SK-N-SH (cell line): ENCODE measurements around the gene KIAA2012. TPM values are rescaled to one million over a fixed set of nuclear protein-coding genes. Genes with fewer than 3 reads are reported as not detected.

ENCODE experiments used
- CTCF ChIA-PET: fragments of 300-600, 350-600 bp; formaldehyde crosslinking; extraction: SDS; loops from one replicate; lab custom pipeline; 2021; lab: Yijun Ruan, JAX
- POLR2A ChIA-PET: fragments of 350-600 bp; sonication (Branson Sonifier 250); formaldehyde crosslinking; extraction: SDS; loops from one replicate; lab custom pipeline; 2020; ENCODE audit warnings: antibody characterized with exemption, inconsistent platforms; lab: Yijun Ruan, JAX
- DNase-seq: peaks from one replicate; pipeline ENCODE4 v3.0.0; 2012
- H2AFZ ChIP-seq: fragments of 200-600 bp; sonication (generic); 2 replicates; pipeline ENCODE4 v1.8.1; 2016; ENCODE audit warnings: antibody characterized with exemption, mild to moderate bottlenecking, low read depth
- H3F3A ChIP-seq: fragments of 200-600 bp; sonication (generic); replicated peaks from 2 replicates; pipeline ENCODE3; 2016; ENCODE audit warnings: antibody characterized with exemption, mild to moderate bottlenecking; ENCODE audit not compliant: insufficient read depth
- H3K27ac ChIP-seq, 2 experiments: fragments of 200-500 bp in 1 of 2; fragments of 200-600 bp in 1 of 2; sonication (Bioruptor generic) in 1 of 2; sonication (generic), shearing (Covaris generic) in 1 of 2; 2 replicates each; pipeline versions ENCODE4 v1.5.1 to v1.6.1; 2014 to 2016; ENCODE audit warnings: low read depth in 2 of 2, inconsistent platforms in 1 of 2, low read length in 1 of 2, mild to moderate bottlenecking in 1 of 2, mixed read lengths in 1 of 2
- H3K27me3 ChIP-seq: fragments of 200-600 bp; sonication (generic), shearing (Covaris generic); 2 replicates; pipeline ENCODE4 v1.6.1; 2016; ENCODE audit warnings: mixed run types; ENCODE audit not compliant: insufficient read depth
- H3K36me3 ChIP-seq, 2 experiments: fragments of 200-500 bp in 1 of 2; fragments of 200-600 bp in 1 of 2; sonication (Bioruptor generic) in 1 of 2; sonication (generic) in 1 of 2; replicated peaks in 1 of 2; 2 replicates each; pipeline versions ENCODE3 to v1.5.1; 2014 to 2016; ENCODE audit warnings: low read length in 1 of 2, mild to moderate bottlenecking in 1 of 2; ENCODE audit not compliant: insufficient read depth in 2 of 2, control insufficient read depth in 1 of 2
- H3K4me1 ChIP-seq, 2 experiments: fragments of 200-500 bp in 1 of 2; fragments of 200-600 bp in 1 of 2; sonication (Bioruptor generic) in 1 of 2; sonication (generic), shearing (Covaris generic) in 1 of 2; 2 replicates each; pipeline versions ENCODE4 v1.5.1 to v1.6.1; 2014 to 2016; ENCODE audit warnings: low read depth in 1 of 2, low read length in 1 of 2, mixed run types in 1 of 2; ENCODE audit not compliant: insufficient read depth in 2 of 2, control insufficient read depth in 1 of 2
- H3K4me2 ChIP-seq: fragments of 200-600 bp; sonication (generic), shearing (Covaris generic); 2 replicates; pipeline ENCODE4 v1.6.1; 2017; ENCODE audit warnings: mixed run types
- H3K4me3 ChIP-seq, 2 experiments: fragments of 200-500 bp in 1 of 2; fragments of 200-600 bp in 1 of 2; sonication (Bioruptor generic) in 1 of 2; sonication (generic), shearing (Covaris generic) in 1 of 2; 2 replicates each; pipeline versions ENCODE4 v1.5.1 to v1.8.1; 2014 to 2016; ENCODE audit warnings: low read depth in 2 of 2, inconsistent platforms in 1 of 2, low read length in 1 of 2, mild to moderate bottlenecking in 1 of 2, mixed read lengths in 1 of 2, moderate library complexity in 1 of 2
- H3K79me2 ChIP-seq: fragments of 200-600 bp; sonication (generic); 2 replicates; pipeline ENCODE4 v1.8.1; 2017; ENCODE audit warnings: mild to moderate bottlenecking; ENCODE audit not compliant: insufficient read depth
- H3K9ac ChIP-seq: fragments of 200-600 bp; sonication (generic); 2 replicates; pipeline ENCODE4 v1.6.1; 2017; ENCODE audit warnings: mixed run types
- H3K9me2 ChIP-seq: fragments of 200-600 bp; sonication (generic); 2 replicates; pipeline ENCODE4 v1.6.1; 2017; ENCODE audit warnings: mixed run types
- H3K9me3 ChIP-seq: fragments of 200-600 bp; sonication (generic); 2 replicates; pipeline ENCODE4 v1.6.1; 2017; ENCODE audit warnings: mixed run types, mild to moderate bottlenecking, moderate library complexity
- H4K20me1 ChIP-seq: fragments of 200-600 bp; sonication (generic); 2 replicates; pipeline ENCODE4 v1.6.1; 2017; ENCODE audit warnings: mild to moderate bottlenecking, mixed run types; ENCODE audit not compliant: insufficient read depth
- ELF1 ChIP-seq: IDR thresholded peaks from 2 replicates; pipeline ENCODE4 v1.4.0; 2012
- FOSL2 ChIP-seq: IDR thresholded peaks from 2 replicates; pipeline ENCODE4 v1.4.0; 2012; ENCODE audit warnings: low read depth, mild to moderate bottlenecking, moderate library complexity, borderline replicate concordance
- FOXM1 ChIP-seq: IDR thresholded peaks from 2 replicates; pipeline ENCODE4 v1.4.0; 2012; ENCODE audit warnings: low read depth, mild to moderate bottlenecking
- GATA2 ChIP-seq: sonication (generic); formaldehyde crosslinking; IDR thresholded peaks from 2 replicates; pipeline ENCODE4 v1.5.0; 2020; ENCODE audit warnings: mild to moderate bottlenecking, missing genetic modification reagents
- MEF2A ChIP-seq: IDR thresholded peaks from 2 replicates; pipeline ENCODE4 v1.4.0; 2012; ENCODE audit warnings: low read depth, borderline replicate concordance
- MXI1 ChIP-seq: IDR thresholded peaks from 2 replicates; pipeline ENCODE4 v1.6.1; 2012; ENCODE audit warnings: mild to moderate bottlenecking, low read depth, low read length, improper control_type of control experiment
- RFX5 ChIP-seq: IDR thresholded peaks from 2 replicates; pipeline ENCODE4 v1.6.1; 2012; ENCODE audit warnings: mild to moderate bottlenecking, improper control_type of control experiment, low read length
- RXRA ChIP-seq: IDR thresholded peaks from 2 replicates; pipeline ENCODE4 v1.4.0; 2012; ENCODE audit warnings: low read depth, mild to moderate bottlenecking, borderline replicate concordance
- TAF1 ChIP-seq: IDR thresholded peaks from 2 replicates; pipeline ENCODE4 v1.6.1; 2012; ENCODE audit warnings: low read depth, mild to moderate bottlenecking, low read length, moderate library complexity, borderline replicate concordance
- TCF12 ChIP-seq: IDR thresholded peaks from 2 replicates; pipeline ENCODE4 v1.4.0; 2012
- TEAD4 ChIP-seq: IDR thresholded peaks from 2 replicates; pipeline ENCODE4 v1.4.0; 2012; ENCODE audit warnings: mild to moderate bottlenecking, borderline replicate concordance; ENCODE audit not compliant: insufficient read depth
- WGBS: methylation state at CpG from one replicate; pipeline ENCODE4 v1.1.6; 2017; ENCODE audit warnings: low lambda C conversion rate; 5-methylcytosine and 5-hydroxymethylcytosine counted together
- polyA plus RNA-seq, 3 experiments: library from polyadenylated mRNA; depleted of rRNA; stranded (reverse); fragments of >200 nt; gene quantifications; 2 replicates each; pipeline ENCODE4 v1.2.3, GENCODE V29; 2012
- TF ChIP-seq, protein P1 (sequence below): fragments of 150-350 bp; IDR thresholded peaks from 2 replicates; pipeline ENCODE4 v1.6.1; 2017; ENCODE audit warnings: antibody characterized with exemption, low read length, low read depth, borderline replicate concordance
- TF ChIP-seq, protein P2 (sequence below): fragments of 150-350 bp; IDR thresholded peaks from 2 replicates; pipeline ENCODE4 v1.6.1; 2016; ENCODE audit warnings: mild to moderate bottlenecking, low read depth, low read length
- TF ChIP-seq, protein P3 (sequence below): IDR thresholded peaks from 2 replicates; pipeline ENCODE4 v1.4.0; 2012; ENCODE audit warnings: low read depth, borderline replicate concordance
- TF ChIP-seq, protein P4 (sequence below): IDR thresholded peaks from 2 replicates; pipeline ENCODE4 v1.4.0; 2012; ENCODE audit warnings: low read depth

Gene KIAA2012
- polyA plus RNA-seq, 1 of the 3 experiments (the other 2 are of a cell fraction), result 0.07 TPM

DNA sequence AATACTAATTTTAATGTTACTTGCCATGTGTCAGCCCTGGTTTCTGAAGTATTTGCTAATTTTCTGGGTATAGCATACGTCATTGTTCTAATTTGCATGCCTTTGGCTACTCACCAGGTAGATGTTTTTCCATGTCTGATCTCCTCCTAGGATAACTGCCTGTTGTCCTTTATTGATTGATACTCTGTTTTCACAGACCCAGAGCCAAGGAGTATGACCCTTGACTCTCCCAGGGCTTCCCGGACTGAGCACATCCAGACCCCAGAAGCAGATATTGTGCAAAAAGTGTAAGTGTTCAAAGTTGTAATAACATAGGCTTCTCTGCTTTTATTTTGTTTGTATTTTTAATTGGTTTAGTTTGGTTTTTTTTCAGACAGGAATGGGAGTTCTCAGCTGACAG, 111.5 kb downstream of the KIAA2012 start:
- peaks cover 0 to 17% of the 10 kb centered on the region in 2 experiments; a peak in 3 of 4 replicates for H3K4me1 ChIP-seq
- peaks cover 24% of the 10 kb centered on the region for H3F3A ChIP-seq
- no peaks in the 10 kb centered on the region for H3K9me2 ChIP-seq
- POLR2A ChIA-PET, result no interaction called here
- WGBS, result 98% methylated on average over 2 of the region's 2 CpGs
- no peak overlapping the region for H3K4me3 ChIP-seq
- H2AFZ ChIP-seq, result no peak overlapping the region
- H3K27me3 ChIP-seq, result no peaks in the 10 kb centered on the region
- CTCF ChIA-PET, result interaction anchor here (2.5 kb wide), 1 partner anchor 324 kb away, joined by 16 read pairs; no protein-coding TSS in a partner anchor
- H3K27ac ChIP-seq, result peak overlapping the region in 1 of 2 experiments; percentile 58; a peak in 1 of 4 replicates
- no peaks in the 10 kb centered on the region for H4K20me1 ChIP-seq
- DNase-seq, result no peak
- H3K4me2 ChIP-seq, result no peak overlapping the region
- H3K36me3 ChIP-seq, result no peaks in the 10 kb centered on the region
- H3K9me3 ChIP-seq, result no peaks in the 10 kb centered on the region
- no peak overlapping the region for H3K9ac ChIP-seq
- no peaks in the 10 kb centered on the region for H3K79me2 ChIP-seq
- TF ChIP-seq RFX5, result no peak

DNA sequence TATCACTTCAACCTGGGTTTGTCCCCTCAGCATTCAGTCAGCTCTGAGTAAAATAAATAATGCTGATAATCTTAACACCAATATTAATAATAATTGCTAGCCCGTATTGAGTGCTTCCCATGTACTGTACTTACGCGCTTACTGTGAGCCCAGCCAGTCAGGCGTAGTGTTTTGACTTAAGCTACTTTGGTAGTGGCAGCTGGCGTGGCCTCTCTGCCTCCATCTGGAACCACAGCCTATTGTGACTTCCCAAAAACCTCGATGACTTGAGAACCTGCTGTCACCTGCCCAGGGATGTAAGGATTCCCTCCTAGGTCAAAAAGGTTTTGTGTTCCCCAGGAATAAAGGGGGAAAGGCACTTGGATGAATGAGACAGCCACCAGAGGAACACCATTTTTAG, 112.1 kb downstream of the KIAA2012 start:
- Histone ChIP-seq H3K4me1 (peaks cover 0 to 17% of the 10 kb centered on the region in 2 experiments; a peak in 3 of 4 replicates), H3K9me2 (no peaks in the 10 kb centered on the region), H3K79me2 (no peaks in the 10 kb centered on the region), H3K27me3 (no peaks in the 10 kb centered on the region), H3K27ac (peak overlapping the region; percentile 54 to 58; a peak in 2 of 4 replicates), H3K9me3 (no peaks in the 10 kb centered on the region)
- ChIA-PET POLR2A (no interaction called here), CTCF (interaction anchor here (0.7 to 2.5 kb wide), 3 partner anchors 21 to 332 kb away, joined by 3 to 16 read pairs (median 3); no protein-coding TSS in a partner anchor)
- no peak for DNase-seq
- 87% methylated on average over 6 of the region's 6 CpGs for WGBS
- TF ChIP-seq FOXM1 (no peak), ELF1 (no peak), TCF12 (no peak), MXI1 (no peak), RXRA (no peak), TAF1 (no peak), FOSL2 (no peak), RFX5 (no peak), GATA2 (CRISPR knock-in tag) (no peak), MEF2A (no peak), TEAD4 (no peak)
- TF ChIP-seq, protein P1, sequence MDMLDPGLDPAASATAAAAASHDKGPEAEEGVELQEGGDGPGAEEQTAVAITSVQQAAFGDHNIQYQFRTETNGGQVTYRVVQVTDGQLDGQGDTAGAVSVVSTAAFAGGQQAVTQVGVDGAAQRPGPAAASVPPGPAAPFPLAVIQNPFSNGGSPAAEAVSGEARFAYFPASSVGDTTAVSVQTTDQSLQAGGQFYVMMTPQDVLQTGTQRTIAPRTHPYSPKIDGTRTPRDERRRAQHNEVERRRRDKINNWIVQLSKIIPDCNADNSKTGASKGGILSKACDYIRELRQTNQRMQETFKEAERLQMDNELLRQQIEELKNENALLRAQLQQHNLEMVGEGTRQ, result no peak
- TF ChIP-seq, protein P2, sequence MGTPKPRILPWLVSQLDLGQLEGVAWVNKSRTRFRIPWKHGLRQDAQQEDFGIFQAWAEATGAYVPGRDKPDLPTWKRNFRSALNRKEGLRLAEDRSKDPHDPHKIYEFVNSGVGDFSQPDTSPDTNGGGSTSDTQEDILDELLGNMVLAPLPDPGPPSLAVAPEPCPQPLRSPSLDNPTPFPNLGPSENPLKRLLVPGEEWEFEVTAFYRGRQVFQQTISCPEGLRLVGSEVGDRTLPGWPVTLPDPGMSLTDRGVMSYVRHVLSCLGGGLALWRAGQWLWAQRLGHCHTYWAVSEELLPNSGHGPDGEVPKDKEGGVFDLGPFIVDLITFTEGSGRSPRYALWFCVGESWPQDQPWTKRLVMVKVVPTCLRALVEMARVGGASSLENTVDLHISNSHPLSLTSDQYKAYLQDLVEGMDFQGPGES, result no peak
- TF ChIP-seq, protein P3, sequence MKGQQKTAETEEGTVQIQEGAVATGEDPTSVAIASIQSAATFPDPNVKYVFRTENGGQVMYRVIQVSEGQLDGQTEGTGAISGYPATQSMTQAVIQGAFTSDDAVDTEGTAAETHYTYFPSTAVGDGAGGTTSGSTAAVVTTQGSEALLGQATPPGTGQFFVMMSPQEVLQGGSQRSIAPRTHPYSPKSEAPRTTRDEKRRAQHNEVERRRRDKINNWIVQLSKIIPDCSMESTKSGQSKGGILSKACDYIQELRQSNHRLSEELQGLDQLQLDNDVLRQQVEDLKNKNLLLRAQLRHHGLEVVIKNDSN, result no peak
- TF ChIP-seq, protein P4, sequence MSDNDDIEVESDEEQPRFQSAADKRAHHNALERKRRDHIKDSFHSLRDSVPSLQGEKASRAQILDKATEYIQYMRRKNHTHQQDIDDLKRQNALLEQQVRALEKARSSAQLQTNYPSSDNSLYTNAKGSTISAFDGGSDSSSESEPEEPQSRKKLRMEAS, result no peak
- TF ChIP-seq, all 33 proteins: peak for 0
- Histone ChIP-seq H2AFZ (no peak overlapping the region), H3F3A (peaks cover 24% of the 10 kb centered on the region), H3K4me3 (no peak overlapping the region), H3K9ac (no peak overlapping the region), H4K20me1 (no peaks in the 10 kb centered on the region), H3K4me2 (no peak overlapping the region), H3K36me3 (no peaks in the 10 kb centered on the region)
